ENCODE results near the gene ANO10. TPM values are rescaled to one million over a fixed set of nuclear protein-coding genes. Genes with fewer than 3 reads are reported as not detected.
A peak's percentile ranks its signal among the peaks of the same experiment; 100 is the strongest.

The ANO10 gene
- total and polyA plus RNA-seq, 2 of the 8 experiments (the other 6 are each of a cell fraction or from before 2014, with no cell fraction given) = 38.0 to 53.2 TPM

- no peak overlapping the region for H3K56ac ChIP-seq (replicated peaks; ENCODE audit: insufficient read length, low read depth, low read length)
- H3K9ac ChIP-seq (replicated peaks in 1 of 4; ENCODE audit: extremely low read depth in 1 of 4, low read depth in 3 of 4, low read length in 3 of 4) = no peak overlapping the region
- H3K36me3 ChIP-seq (ENCODE audit: control insufficient read depth in 2 of 4, insufficient read depth in 4 of 4, low read length in 3 of 4) = no peaks in the 10 kb centered on the region
- H3K79me2 ChIP-seq (ENCODE audit: control insufficient read depth in 1 of 2, insufficient read depth in 2 of 2, low read length in 2 of 2) = peaks cover 3 to 8% of the 10 kb centered on the region in 2 experiments; a peak in 1 of 4 replicates
- H3K9me3 ChIP-seq (ENCODE audit: insufficient read depth in 2 of 2, low read depth in 1 of 2, low read length in 1 of 2) = no peaks in the 10 kb centered on the region
- H3K4ac ChIP-seq (replicated peaks; ENCODE audit: insufficient read length, low read depth, low read length) = no peak overlapping the region
- H3K4me1 ChIP-seq (replicated peaks in 1 of 4; ENCODE audit: control insufficient read depth in 3 of 4, insufficient read depth in 4 of 4, low read length in 3 of 4) = 0 out of 7 replicates have a peak, but pooled peaks cover 0 to 2% (median 0%) of the 10 kb centered on the region in 4 experiments
- FAIRE-seq = no peak
- no peak overlapping the region for H2AFZ ChIP-seq (ENCODE audit: low read length)
- no peak overlapping the region for H2AK5ac ChIP-seq (ENCODE audit: low read depth, low read length)
- no peak overlapping the region for H4K8ac ChIP-seq (ENCODE audit: extremely low read depth, insufficient read depth, low read length)
- H2BK5ac ChIP-seq (ENCODE audit: low read depth, low read length) = no peak overlapping the region
- H3K4me2 ChIP-seq (ENCODE audit: insufficient read depth in 1 of 2, low read depth in 2 of 2, low read length in 2 of 2) = no peak overlapping the region
- no peaks in the 10 kb centered on the region for H4K20me1 ChIP-seq (replicated peaks in 1 of 2; ENCODE audit: control insufficient read depth in 1 of 2, insufficient read depth in 2 of 2, low read length in 2 of 2)
- H2BK20ac ChIP-seq (ENCODE audit: low read length) = no peak overlapping the region
- no peak overlapping the region for H3K18ac ChIP-seq (ENCODE audit: extremely low read depth, low read length)
- no peaks in the 10 kb centered on the region for H3K27me3 ChIP-seq (replicated peaks in 1 of 4; ENCODE audit: control insufficient read depth in 3 of 4, extremely low read depth in 1 of 4, insufficient read depth in 3 of 4, low read length in 3 of 4)
- H2BK12ac ChIP-seq (ENCODE audit: low read depth, low read length) = no peak overlapping the region
- no peak overlapping the region for H2BK15ac ChIP-seq (ENCODE audit: low read length)
- H3K23me2 ChIP-seq (ENCODE audit: low read depth, low read length) = no peaks in the 10 kb centered on the region; the same call in 1 of the 2 replicates
- H2BK120ac ChIP-seq (replicated peaks; ENCODE audit: low read depth, low read length) = no peak overlapping the region
- 84% methylated on average over 1 of the region's 1 CpG; no CpG with 5 or more reads in 1 of the 2 experiments for WGBS, 2 experiments (ENCODE audit: extremely low coverage in 1 of 2, insufficient coverage in 1 of 2, insufficient read length in 1 of 2, insufficient replicate concordance in 2 of 2, low coverage in 1 of 2, low lambda C conversion rate in 2 of 2, missing lambda C conversion rate in 1 of 2)
- no peak overlapping the region for H4K5ac ChIP-seq (ENCODE audit: insufficient read length, low read depth, low read length)
- H3K27ac ChIP-seq (ENCODE audit: low read depth, low read length) = no peak overlapping the region
- POLR2A ChIA-PET (ENCODE audit: partially characterized antibody) = no interaction called here
- no peaks in the 10 kb centered on the region; the same call in 1 of the 2 replicates for H3K79me1 ChIP-seq (ENCODE audit: low read depth, low read length)
- H3K4me3 ChIP-seq (ENCODE audit: extremely low read depth in 1 of 4, insufficient read depth in 2 of 4, low read depth in 3 of 4, low read length in 4 of 4) = no peak overlapping the region
- no peak overlapping the region for H4K91ac ChIP-seq (replicated peaks; ENCODE audit: insufficient read length, low read length)
- CTCF ChIA-PET (ENCODE audit: partially characterized antibody) = no interaction called here
- no peak overlapping the region for H3K23ac ChIP-seq (ENCODE audit: insufficient read length)
- no peak overlapping the region for H3K14ac ChIP-seq (ENCODE audit: insufficient read length)
- TF ChIP-seq KDM1A (IDR thresholded peaks at IDR 0.05; ENCODE audit: borderline replicate concordance, low read length) = peak; percentile 38; the same call in 1 of the 2 replicates
- no peak for TF ChIP-seq MAFK (IDR thresholded peaks at IDR 0.05; ENCODE audit: low read depth, low read length)
- DNase-seq (ENCODE audit: low read depth in 1 of 2, low spot score in 2 of 2) = no peak
These were observed 298.3 kb downstream of the ANO10 start for GRCh38 chr3:43323541-43323940.

Data from H1 (cell line).